Astrocyte (in vitro differentiated cells and primary cell): ENCODE results near the gene NME7. TPM values are rescaled to one million over a fixed set of nuclear protein-coding genes. Genes with fewer than 3 reads are reported as not detected.
A peak's percentile ranks its signal among the peaks of the same experiment; 100 is the strongest.

ENCODE experiments used
- DNase-seq: peaks from one replicate; pipeline ENCODE4 v3.0.0-alpha.2; 2010; ENCODE audit warnings: low read depth
- FAIRE-seq: peaks from 2 replicates; lab custom pipeline; 2011; peaks lifted over from hg19 to GRCh38; lab: Jason Lieb, UNC
- H2AFZ ChIP-seq: 2 replicates; pipeline ENCODE4 v1.6.0; 2012; ENCODE audit warnings: low read depth, low read length, inconsistent platforms
- H3K27ac ChIP-seq: 2 replicates; pipeline ENCODE4 v1.5.1; 2011; ENCODE audit warnings: low read depth, low read length, inconsistent platforms
- H3K27me3 ChIP-seq: 2 replicates; pipeline ENCODE4 v1.6.0; 2011; ENCODE audit warnings: low read length, inconsistent platforms; ENCODE audit not compliant: insufficient read depth
- H3K36me3 ChIP-seq: 2 replicates; pipeline ENCODE4 v1.5.1; 2011; ENCODE audit warnings: low read length, inconsistent platforms; ENCODE audit not compliant: insufficient read depth
- H3K4me1 ChIP-seq: 2 replicates; pipeline ENCODE4 v1.5.1; 2011; ENCODE audit warnings: low read length, inconsistent platforms; ENCODE audit not compliant: insufficient read depth
- H3K4me2 ChIP-seq: 2 replicates; pipeline ENCODE4 v1.6.0; 2012; ENCODE audit warnings: low read length, inconsistent platforms
- H3K4me3 ChIP-seq: 2 replicates; pipeline ENCODE4 v1.5.1; 2011; ENCODE audit warnings: low read depth, mild to moderate bottlenecking, low read length, inconsistent platforms; ENCODE audit not compliant: insufficient read depth
- H3K79me2 ChIP-seq: 2 replicates; pipeline ENCODE4 v1.6.0; 2012; ENCODE audit warnings: mild to moderate bottlenecking, low read length, inconsistent platforms; ENCODE audit not compliant: insufficient read depth
- H3K9ac ChIP-seq: 2 replicates; pipeline ENCODE4 v1.6.0; 2012; ENCODE audit warnings: mild to moderate bottlenecking, low read length, inconsistent platforms
- H3K9me3 ChIP-seq: 2 replicates; pipeline ENCODE4 v1.5.1; 2012; ENCODE audit warnings: low read depth, mild to moderate bottlenecking, low read length, inconsistent platforms; ENCODE audit not compliant: insufficient read depth
- H4K20me1 ChIP-seq: 2 replicates; pipeline ENCODE4 v1.6.0; 2012; ENCODE audit warnings: low read length, inconsistent platforms; ENCODE audit not compliant: insufficient read depth
- H3K27ac Mint-ChIP-seq: one replicate; pipeline ENCODE4 v1.8.0; 2021; ENCODE audit warnings: mild to moderate bottlenecking, mixed read lengths; ENCODE audit not compliant: unreplicated experiment
- H3K27me3 Mint-ChIP-seq: one replicate; pipeline ENCODE4 v1.8.0; 2021; ENCODE audit warnings: low read depth, mixed read lengths; ENCODE audit not compliant: unreplicated experiment
- H3K36me3 Mint-ChIP-seq: one replicate; pipeline ENCODE4 v1.8.0; 2021; ENCODE audit warnings: low read depth, mixed read lengths; ENCODE audit not compliant: unreplicated experiment
- H3K4me1 Mint-ChIP-seq: one replicate; pipeline ENCODE4 v1.8.0; 2021; ENCODE audit warnings: low read depth, mixed read lengths; ENCODE audit not compliant: unreplicated experiment
- H3K4me3 Mint-ChIP-seq: one replicate; pipeline ENCODE4 v1.8.0; 2021; ENCODE audit warnings: mild to moderate bottlenecking, moderate library complexity, mixed read lengths; ENCODE audit not compliant: unreplicated experiment
- H3K9me3 Mint-ChIP-seq: one replicate; pipeline ENCODE4 v1.8.0; 2021; ENCODE audit warnings: mild to moderate bottlenecking, mixed read lengths; ENCODE audit not compliant: unreplicated experiment
- EZH2 ChIP-seq: IDR thresholded peaks from 2 replicates; pipeline ENCODE4 v1.6.1; 2012; ENCODE audit warnings: mild to moderate bottlenecking, low read length, inconsistent platforms; ENCODE audit not compliant: insufficient read depth
- total RNA-seq: library from RNA; stranded (reverse); gene quantifications from 2 replicates; pipeline ENCODE4 v1.2.1, GENCODE V29; 2021
- TF ChIP-seq, protein P1 (sequence below): IDR thresholded peaks from 2 replicates; pipeline ENCODE4 v1.5.1; 2011; ENCODE audit warnings: low read depth, mild to moderate bottlenecking, inconsistent platforms, low read length, moderate library complexity; ENCODE audit not compliant: insufficient read depth

The NME7 gene
- total RNA-seq, 1 donor from 2014 or later, result 21.2 TPM

DNA sequence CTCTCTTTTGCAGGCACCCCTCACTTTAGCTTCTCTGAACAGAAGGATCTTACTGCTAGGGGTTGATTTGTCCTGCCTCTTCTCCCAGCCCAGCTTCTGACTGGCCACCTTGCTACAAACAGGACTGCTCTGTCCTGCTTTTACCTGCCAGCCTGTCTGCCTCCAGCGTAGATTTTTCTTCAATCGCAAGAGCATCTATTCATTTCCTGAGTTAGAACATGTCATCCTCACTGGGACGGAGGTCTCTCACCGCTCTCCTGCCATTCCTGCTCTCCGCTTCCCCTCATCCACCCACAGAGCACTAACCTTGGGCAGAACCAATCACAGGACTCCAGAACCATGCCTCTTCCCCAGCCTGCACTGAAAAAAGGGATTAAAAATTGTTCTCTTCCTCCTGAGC lies 264.6 kb downstream of the NME7 start:
- no peak overlapping the region for H3K9ac ChIP-seq
- DNase-seq (no peak), FAIRE-seq (no peak)
- Mint-ChIP-seq H3K36me3 (peaks cover 2% of the 10 kb centered on the region), H3K4me1 (peaks cover 27% of the 10 kb centered on the region), H3K27ac (no peak overlapping the region), H3K4me3 (no peak overlapping the region), H3K9me3 (peaks cover 1% of the 10 kb centered on the region), H3K27me3 (peaks cover 4% of the 10 kb centered on the region)
- no peaks in the 10 kb centered on the region for H3K36me3 ChIP-seq
- no peak overlapping the region for H2AFZ ChIP-seq
- H3K4me1 ChIP-seq, result peaks cover 28% of the 10 kb centered on the region
- peak overlapping the region; percentile 70 for H3K4me2 ChIP-seq
- no peaks in the 10 kb centered on the region for H3K9me3 ChIP-seq
- H3K27me3 ChIP-seq, result peaks cover 14% of the 10 kb centered on the region
- H3K27ac ChIP-seq, result no peak overlapping the region
- peaks cover 14% of the 10 kb centered on the region for H3K79me2 ChIP-seq
- no peak overlapping the region for H3K4me3 ChIP-seq
- TF ChIP-seq EZH2, result no peak
- TF ChIP-seq, protein P1, sequence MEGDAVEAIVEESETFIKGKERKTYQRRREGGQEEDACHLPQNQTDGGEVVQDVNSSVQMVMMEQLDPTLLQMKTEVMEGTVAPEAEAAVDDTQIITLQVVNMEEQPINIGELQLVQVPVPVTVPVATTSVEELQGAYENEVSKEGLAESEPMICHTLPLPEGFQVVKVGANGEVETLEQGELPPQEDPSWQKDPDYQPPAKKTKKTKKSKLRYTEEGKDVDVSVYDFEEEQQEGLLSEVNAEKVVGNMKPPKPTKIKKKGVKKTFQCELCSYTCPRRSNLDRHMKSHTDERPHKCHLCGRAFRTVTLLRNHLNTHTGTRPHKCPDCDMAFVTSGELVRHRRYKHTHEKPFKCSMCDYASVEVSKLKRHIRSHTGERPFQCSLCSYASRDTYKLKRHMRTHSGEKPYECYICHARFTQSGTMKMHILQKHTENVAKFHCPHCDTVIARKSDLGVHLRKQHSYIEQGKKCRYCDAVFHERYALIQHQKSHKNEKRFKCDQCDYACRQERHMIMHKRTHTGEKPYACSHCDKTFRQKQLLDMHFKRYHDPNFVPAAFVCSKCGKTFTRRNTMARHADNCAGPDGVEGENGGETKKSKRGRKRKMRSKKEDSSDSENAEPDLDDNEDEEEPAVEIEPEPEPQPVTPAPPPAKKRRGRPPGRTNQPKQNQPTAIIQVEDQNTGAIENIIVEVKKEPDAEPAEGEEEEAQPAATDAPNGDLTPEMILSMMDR, result no peak
- peaks cover 7% of the 10 kb centered on the region for H4K20me1 ChIP-seq

- H3K27ac Mint-ChIP-seq, result peak overlapping the region; percentile 8
- Histone ChIP-seq H3K27ac (no peak overlapping the region), H3K4me3 (no peak overlapping the region), H2AFZ (peak overlapping the region; percentile 38), H3K79me2 (peaks cover 10% of the 10 kb centered on the region), H3K4me2 (peak overlapping the region; percentile 70), H3K4me1 (peaks cover 24% of the 10 kb centered on the region), H3K9ac (no peak overlapping the region), H3K9me3 (no peaks in the 10 kb centered on the region), H3K36me3 (no peaks in the 10 kb centered on the region), H3K27me3 (peaks cover 14% of the 10 kb centered on the region), H4K20me1 (peaks cover 6% of the 10 kb centered on the region)
- no peak for TF ChIP-seq EZH2
- TF ChIP-seq, protein P1, result no peak
- H3K36me3 Mint-ChIP-seq, result peaks cover 2% of the 10 kb centered on the region
- peaks cover 1% of the 10 kb centered on the region for H3K9me3 Mint-ChIP-seq
- peak; percentile 13 for FAIRE-seq
- peak; percentile 87 for DNase-seq
- H3K27me3 Mint-ChIP-seq, result peaks cover 4% of the 10 kb centered on the region
- peaks cover 23% of the 10 kb centered on the region for H3K4me1 Mint-ChIP-seq
- H3K4me3 Mint-ChIP-seq, result peak overlapping the region; percentile 31
Observed at GRCh38 chr1:169102567-169102966, 265.0 kb downstream of the NME7 start.

- peaks cover 4% of the 10 kb centered on the region for H3K27me3 Mint-ChIP-seq
- FAIRE-seq, result no peak
Observed at GRCh38 chr1:169100651-169101088, 266.9 kb downstream of the NME7 start.

More at GRCh38 chr1:169100651-169101088, 266.9 kb downstream of the NME7 start:
- peaks cover 1% of the 10 kb centered on the region for H3K9me3 Mint-ChIP-seq
- no peak overlapping the region for H3K4me3 ChIP-seq
- H3K4me3 Mint-ChIP-seq, result no peak overlapping the region
- no peaks in the 10 kb centered on the region for H3K36me3 Mint-ChIP-seq
- no peak overlapping the region for H3K27ac ChIP-seq
- H3K79me2 ChIP-seq, result no peaks in the 10 kb centered on the region
- no peak for TF ChIP-seq EZH2
- peaks cover 23% of the 10 kb centered on the region for H3K4me1 Mint-ChIP-seq
- H3K9me3 ChIP-seq, result no peaks in the 10 kb centered on the region
- H2AFZ ChIP-seq, result no peak overlapping the region
- H3K27ac Mint-ChIP-seq, result no peak overlapping the region
- DNase-seq, result no peak
- no peak overlapping the region for H3K9ac ChIP-seq
- H3K27me3 ChIP-seq, result peaks cover 14% of the 10 kb centered on the region
- H3K4me1 ChIP-seq, result peaks cover 20% of the 10 kb centered on the region
- H4K20me1 ChIP-seq, result no peaks in the 10 kb centered on the region
- no peak overlapping the region for H3K4me2 ChIP-seq
- H3K36me3 ChIP-seq, result no peaks in the 10 kb centered on the region
